ES-I3 (cell line): ENCODE measurements around the gene RNF150.
"Not testable (repeated sequence)": the region's sequence is repeated elsewhere in the genome, so short reads cannot be mapped to it uniquely, and the experiment has no call there.

Source experiments
- H3K36me3 ChIP-seq: 2 replicates; pipeline ENCODE4 v1.6.1; 2013; ENCODE audit warnings: mild to moderate bottlenecking, low read length, control low read depth, moderate library complexity; ENCODE audit not compliant: insufficient read depth
- H3K4me1 ChIP-seq: 2 replicates; pipeline ENCODE4 v1.6.1; 2013; ENCODE audit warnings: mild to moderate bottlenecking, control low read depth, low read length; ENCODE audit not compliant: insufficient read depth
- H3K9ac ChIP-seq: 2 replicates; pipeline ENCODE4 v1.6.1; 2013; ENCODE audit warnings: low read depth, mild to moderate bottlenecking, low read length, moderate library complexity
- H3K9me3 ChIP-seq: 2 replicates; pipeline ENCODE4 v1.6.1; 2013; ENCODE audit warnings: mild to moderate bottlenecking, low read length, moderate library complexity; ENCODE audit not compliant: control insufficient read depth, insufficient read depth

The RNF150 gene

GRCh38 chr4:141133146-141133998 is at the start of gene RNF150:
TSS of gene RNF150 (minus strand) at chr4:141133469.
- no peaks in the 10 kb centered on the region for H3K36me3 ChIP-seq
- H3K4me1 ChIP-seq, result peaks cover 10% of the 10 kb centered on the region; the same call in 1 of the 2 replicates
- peak within 1 kb of the TSS; percentile 90 for H3K9ac ChIP-seq

GRCh38 chr4:141180991-141181761 is 47.9 kb upstream of the RNF150 start:
- Histone ChIP-seq H3K9ac (no peak overlapping the region), H3K9me3 (no peaks in the 10 kb centered on the region), H3K36me3 (no peaks in the 10 kb centered on the region), H3K4me1 (no peaks in the 10 kb centered on the region)

More at GRCh38 chr4:141133146-141133998, at the start of gene RNF150:
- no peaks in the 10 kb centered on the region for H3K9me3 ChIP-seq

- no peak overlapping the region for H3K9ac ChIP-seq
- H3K36me3 ChIP-seq, result no peaks in the 10 kb centered on the region
- no peaks in the 10 kb centered on the region for H3K4me1 ChIP-seq
- no peaks in the 10 kb centered on the region for H3K9me3 ChIP-seq
Observed at GRCh38 chr4:141179474-141180373, 46.5 kb upstream of the RNF150 start.

GRCh38 chr4:141177171-141177570 is 43.9 kb upstream of the RNF150 start:
- Histone ChIP-seq H3K36me3 (no peaks in the 10 kb centered on the region), H3K9ac (no peak overlapping the region), H3K9me3 (no peaks in the 10 kb centered on the region), H3K4me1 (no peaks in the 10 kb centered on the region)

- Histone ChIP-seq H3K4me1 (no peaks in the 10 kb centered on the region), H3K9me3 (no peaks in the 10 kb centered on the region), H3K9ac (no peak overlapping the region)
Observed at GRCh38 chr4:141174457-141174856, 41.2 kb upstream of the RNF150 start.

GRCh38 chr4:141170671-141171070 is 37.4 kb upstream of the RNF150 start:
- no peaks in the 10 kb centered on the region for H3K36me3 ChIP-seq
- H3K9ac ChIP-seq, result no peak overlapping the region
- 0 out of 2 replicates have a peak, but pooled peaks cover 2% of the 10 kb centered on the region for H3K9me3 ChIP-seq
- H3K4me1 ChIP-seq, result no peaks in the 10 kb centered on the region

More at GRCh38 chr4:141174457-141174856, 41.2 kb upstream of the RNF150 start:
- H3K36me3 ChIP-seq, result no peaks in the 10 kb centered on the region

- Histone ChIP-seq H3K9ac (no peak overlapping the region), H3K9me3 (0 out of 2 replicates have a peak, but pooled peaks cover 2% of the 10 kb centered on the region), H3K4me1 (no peaks in the 10 kb centered on the region)
Observed at GRCh38 chr4:141169391-141169790, 36.1 kb upstream of the RNF150 start.

GRCh38 chr4:141165001-141165400 is 31.7 kb upstream of the RNF150 start:
- not testable (repeated sequence) for H3K9ac ChIP-seq, H3K9me3 ChIP-seq, H3K4me1 ChIP-seq, H3K36me3 ChIP-seq

More at GRCh38 chr4:141169391-141169790, 36.1 kb upstream of the RNF150 start:
- no peaks in the 10 kb centered on the region for H3K36me3 ChIP-seq

GRCh38 chr4:141159027-141159426 is 25.8 kb upstream of the RNF150 start:
- Histone ChIP-seq H3K9me3 (peaks cover 6% of the 10 kb centered on the region; the same call in 1 of the 2 replicates), H3K36me3 (no peaks in the 10 kb centered on the region), H3K9ac (no peak overlapping the region), H3K4me1 (no peaks in the 10 kb centered on the region)

- H3K4me1 ChIP-seq, result no peaks in the 10 kb centered on the region
Observed at GRCh38 chr4:141158219-141158618, 24.9 kb upstream of the RNF150 start.

GRCh38 chr4:141155586-141155985 is 22.3 kb upstream of the RNF150 start:
- no peaks in the 10 kb centered on the region for H3K9me3 ChIP-seq
- no peaks in the 10 kb centered on the region for H3K36me3 ChIP-seq
- no peaks in the 10 kb centered on the region for H3K4me1 ChIP-seq
- H3K9ac ChIP-seq, result no peak overlapping the region

More at GRCh38 chr4:141158219-141158618, 24.9 kb upstream of the RNF150 start:
- Histone ChIP-seq H3K36me3 (no peaks in the 10 kb centered on the region), H3K9me3 (peaks cover 6% of the 10 kb centered on the region; the same call in 1 of the 2 replicates), H3K9ac (no peak overlapping the region)

- H3K4me1 ChIP-seq, result no peaks in the 10 kb centered on the region
Observed at GRCh38 chr4:141154725-141155124, 21.5 kb upstream of the RNF150 start.

GRCh38 chr4:141153751-141154510 is 20.7 kb upstream of the RNF150 start:
- Histone ChIP-seq H3K9ac (no peak overlapping the region), H3K4me1 (no peaks in the 10 kb centered on the region)

More at GRCh38 chr4:141154725-141155124, 21.5 kb upstream of the RNF150 start:
- H3K36me3 ChIP-seq, result no peaks in the 10 kb centered on the region
- no peak overlapping the region for H3K9ac ChIP-seq
- H3K9me3 ChIP-seq, result no peaks in the 10 kb centered on the region

More at GRCh38 chr4:141153751-141154510, 20.7 kb upstream of the RNF150 start:
- Histone ChIP-seq H3K36me3 (no peaks in the 10 kb centered on the region), H3K9me3 (no peaks in the 10 kb centered on the region)
